NCI-H2107 treated with DMSO at 0.1 percent for 48 hours (cell line): ENCODE data around the gene TEPSIN.

Experiments used
- DNase-seq: peaks from one replicate; lab custom pipeline; 2025; ENCODE audit not compliant: unreplicated experiment; lab: John Stamatoyannopoulos, UW

The TEPSIN gene

DNA sequence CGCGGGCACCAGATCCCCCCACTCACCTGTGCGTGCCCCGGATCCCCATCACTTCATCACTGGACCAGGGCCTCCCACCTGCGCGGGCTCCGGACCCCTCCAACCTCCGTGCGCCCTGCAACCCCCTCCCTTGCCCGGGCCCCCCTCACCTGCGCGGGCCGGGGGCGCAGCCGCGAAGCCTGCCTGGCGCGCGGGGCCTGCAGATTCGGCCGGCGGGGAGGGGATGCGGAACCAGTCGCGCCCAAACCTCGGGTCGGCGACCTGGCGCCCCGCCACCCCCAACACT, 16.3 kb downstream of the TEPSIN start:
- no peak for DNase-seq

DNA sequence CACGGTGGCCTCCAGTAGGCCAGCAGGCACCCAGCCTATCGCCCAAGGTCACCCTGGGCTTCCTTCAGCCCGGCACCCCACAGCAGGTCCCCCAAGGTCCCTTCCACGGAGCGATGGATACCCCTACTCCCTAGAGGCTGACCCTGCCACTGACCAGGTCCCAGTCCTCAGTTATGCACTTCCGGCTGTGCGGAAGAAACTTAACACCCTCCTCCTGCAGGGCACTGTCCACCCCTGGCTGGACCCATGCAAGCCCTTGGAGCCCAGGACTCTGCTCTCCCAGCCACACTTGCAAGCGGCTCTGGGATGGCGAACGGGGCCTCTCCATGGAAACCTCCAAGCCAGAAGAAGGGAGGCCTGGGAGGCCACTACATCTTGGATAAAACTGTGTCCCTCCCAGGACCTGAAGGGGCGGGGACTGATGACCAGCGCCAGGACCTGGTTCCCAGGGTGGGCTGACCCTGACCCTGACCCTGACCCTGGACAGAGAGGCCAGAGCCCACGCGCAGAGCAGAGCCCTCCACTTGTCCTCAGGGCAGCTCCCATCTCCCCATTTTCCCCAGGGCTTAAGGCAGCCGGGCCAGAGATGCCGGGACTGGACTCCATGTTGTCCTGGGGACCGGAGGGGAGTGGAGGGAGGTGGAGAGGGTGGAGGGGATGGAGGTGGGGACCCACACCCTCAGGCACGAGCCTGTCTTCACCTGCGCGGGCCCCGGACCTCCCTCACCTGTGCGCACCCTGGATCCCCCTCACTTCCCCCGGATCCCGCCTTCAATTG, 16.8 kb downstream of the TEPSIN start:
- DNase-seq = no peak

GRCh38 chr17:81221371-81221841, 17.4 kb downstream of the TEPSIN start:
- no peak for DNase-seq

GRCh38 chr17:81219476-81220180, 19.2 kb downstream of the TEPSIN start:
- DNase-seq = no peak

DNA sequence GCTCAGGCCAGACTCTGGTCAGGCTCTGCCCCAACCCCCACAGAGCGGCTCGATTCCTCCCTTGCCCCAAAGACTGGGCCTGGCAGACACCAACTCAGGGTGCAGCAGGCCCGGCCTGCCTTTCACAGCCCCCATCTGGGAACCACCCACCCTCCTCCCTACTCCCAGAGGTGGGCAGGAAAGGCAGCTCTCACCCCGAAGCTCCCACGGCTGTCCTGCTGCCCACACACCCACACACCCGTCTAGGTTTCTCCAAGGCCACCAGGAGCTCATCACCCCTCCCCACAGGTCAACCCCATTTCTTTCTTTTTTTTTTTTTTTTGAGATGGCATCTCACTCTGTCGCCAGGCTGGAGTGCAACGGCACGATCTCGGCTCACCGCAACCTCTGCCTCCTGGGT, 19.9 kb downstream of the TEPSIN start:
- no peak for DNase-seq

DNA sequence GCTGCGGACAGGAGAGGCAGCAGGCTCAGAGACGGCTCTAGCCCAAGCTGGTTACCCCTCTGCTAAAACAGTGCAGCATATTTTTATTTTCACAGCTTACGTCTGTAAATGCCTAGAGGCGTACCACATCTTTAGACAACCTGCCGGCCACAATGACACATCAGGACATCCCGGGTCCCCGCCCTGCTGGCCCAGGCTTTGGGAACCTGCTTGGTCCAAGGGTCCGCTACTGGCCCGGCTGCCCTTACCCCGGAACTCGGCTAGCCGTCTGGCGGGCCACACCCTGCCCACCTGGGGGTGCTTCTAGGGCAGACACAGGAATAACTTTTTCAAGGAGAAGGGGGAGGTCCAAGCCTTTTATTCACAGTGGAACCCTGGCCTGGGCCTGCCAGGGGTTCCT, 20.4 kb downstream of the TEPSIN start:
- DNase-seq = no peak

- DNase-seq = no peak
These were observed 21.4 kb downstream of the TEPSIN start for GRCh38 chr17:81217491-81217890.

- no peak for DNase-seq
These were observed 24.9 kb downstream of the TEPSIN start for GRCh38 chr17:81213978-81214377.

DNA sequence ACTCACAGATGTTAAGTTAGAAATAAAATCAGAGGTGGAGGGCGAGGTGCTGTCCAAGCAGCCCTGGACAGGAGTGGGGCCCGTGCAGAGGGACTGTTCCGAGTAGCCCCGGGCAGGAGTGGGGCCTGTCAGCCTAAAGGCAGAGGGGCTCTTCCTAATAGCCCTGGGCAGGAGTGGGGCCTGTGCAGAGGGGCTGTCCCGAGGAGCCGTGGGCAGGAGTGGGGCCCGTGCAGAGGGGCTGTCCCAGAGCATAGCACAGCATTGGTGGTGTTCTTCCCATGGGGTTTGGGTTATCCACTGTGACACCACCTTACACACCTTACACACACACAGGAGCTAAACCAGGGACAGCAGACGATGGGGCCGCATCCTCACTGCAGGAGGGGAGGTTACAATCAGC, 26.5 kb downstream of the TEPSIN start:
- no peak for DNase-seq

- no peak for DNase-seq
These were observed 28.0 kb downstream of the TEPSIN start for GRCh38 chr17:81210868-81211267.

DNA sequence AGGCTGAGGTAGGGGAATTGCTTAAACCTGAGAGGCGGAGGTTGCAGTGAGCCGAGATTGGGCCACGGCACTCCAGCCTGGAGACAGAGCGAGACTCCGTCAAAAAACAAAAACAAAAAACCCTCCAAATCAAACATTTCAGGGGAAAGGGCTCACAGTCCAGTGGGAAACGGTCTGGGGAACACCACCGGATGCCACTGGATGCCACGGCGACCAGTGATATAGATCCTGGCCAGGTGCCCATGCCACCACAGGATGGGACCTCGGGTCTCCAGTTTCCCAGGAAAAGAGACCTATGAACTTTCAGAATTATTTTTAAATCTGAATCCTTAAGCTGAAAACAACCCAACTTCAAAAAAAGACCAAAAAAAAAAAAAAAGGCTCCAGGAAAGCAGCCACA, 28.4 kb downstream of the TEPSIN start:
- no peak for DNase-seq

- DNase-seq = no peak
These were observed 29.7 kb downstream of the TEPSIN start for GRCh38 chr17:81209141-81209540.

DNA sequence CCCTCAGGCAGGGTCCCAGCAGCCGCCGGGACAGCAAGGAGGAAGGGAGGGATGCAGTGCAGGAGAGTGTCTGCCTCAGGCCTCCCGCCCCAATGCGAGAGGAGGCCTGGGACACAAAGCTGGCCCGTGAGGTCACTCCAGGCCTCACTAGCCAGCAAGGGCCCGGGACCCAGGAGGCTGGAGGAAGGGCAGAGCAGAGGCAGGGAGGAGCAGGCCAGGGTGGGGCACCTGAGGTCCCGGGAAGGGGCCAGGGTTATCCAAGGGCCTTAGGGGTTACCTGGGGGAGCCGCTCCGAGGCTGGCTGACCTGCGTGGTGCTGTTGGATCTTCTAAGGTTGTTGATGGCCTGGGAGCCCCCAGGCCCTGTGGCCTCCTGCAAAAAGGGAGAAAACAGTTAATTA, 30.2 kb downstream of the TEPSIN start:
- no peak for DNase-seq

- DNase-seq = peak; percentile 24
These were observed 31.0 kb downstream of the TEPSIN start for GRCh38 chr17:81207610-81208581.

DNA sequence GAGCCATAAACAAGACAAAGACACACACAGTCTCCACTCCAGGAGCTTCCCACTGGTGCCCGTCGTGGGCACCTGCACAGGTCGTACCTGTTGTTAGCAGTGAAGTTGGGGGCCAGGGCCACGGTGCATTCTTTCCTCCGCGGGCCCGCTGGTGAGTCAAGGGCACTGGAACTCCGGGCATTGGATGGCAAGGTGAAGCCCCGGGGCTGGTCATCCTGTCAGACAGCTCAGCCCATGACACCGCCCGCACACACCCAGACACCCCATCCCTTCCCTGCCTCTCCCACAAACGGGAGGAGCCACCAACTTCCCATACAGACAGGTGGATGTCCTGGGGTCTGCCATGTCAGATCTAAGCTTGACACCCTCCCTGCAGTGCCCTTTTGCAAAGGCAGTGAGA, 32.2 kb downstream of the TEPSIN start:
- DNase-seq = no peak

GRCh38 chr17:81206166-81206565, 32.7 kb downstream of the TEPSIN start:
- DNase-seq = no peak

DNA sequence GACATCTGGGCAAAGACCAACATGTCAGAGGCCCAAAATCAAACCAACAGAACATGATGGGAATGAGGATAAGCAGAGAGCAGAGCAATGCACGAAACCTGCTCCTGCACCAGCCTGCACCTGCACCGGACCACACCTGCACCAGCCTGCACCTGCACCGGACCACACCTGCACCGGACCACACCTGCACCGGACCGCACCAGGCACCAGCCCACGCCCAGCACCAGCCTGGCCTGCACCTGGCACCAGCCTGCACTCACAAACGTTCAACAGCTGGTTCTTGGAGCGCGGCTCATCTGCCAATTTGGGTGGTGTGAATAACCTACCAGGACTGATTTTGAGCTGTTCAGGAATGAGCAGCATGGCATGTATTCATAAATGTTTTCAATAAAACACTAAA, 34.3 kb downstream of the TEPSIN start:
- no peak for DNase-seq

GRCh38 chr17:81203136-81203535, 35.7 kb downstream of the TEPSIN start:
- no peak for DNase-seq

DNA sequence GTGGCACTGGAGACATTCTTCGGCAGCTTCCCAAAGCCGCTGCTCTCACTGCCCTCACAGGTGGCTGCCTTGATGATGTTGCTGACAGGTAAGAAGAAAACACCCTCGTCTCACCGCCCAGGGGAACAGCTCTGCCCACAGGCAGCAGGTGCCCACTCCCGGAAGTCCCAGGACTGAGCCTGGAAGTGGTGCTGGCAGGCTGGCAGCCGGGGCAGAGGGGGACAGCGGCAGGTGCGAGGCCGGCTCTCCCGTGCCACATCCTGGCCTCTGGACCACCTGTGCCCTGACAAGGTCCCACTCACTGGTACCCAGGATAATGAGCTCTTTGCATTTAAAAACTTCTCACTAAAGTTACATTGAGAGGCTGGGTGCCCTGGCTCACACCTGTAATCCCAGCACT, 36.5 kb downstream of the TEPSIN start:
- DNase-seq = no peak

DNA sequence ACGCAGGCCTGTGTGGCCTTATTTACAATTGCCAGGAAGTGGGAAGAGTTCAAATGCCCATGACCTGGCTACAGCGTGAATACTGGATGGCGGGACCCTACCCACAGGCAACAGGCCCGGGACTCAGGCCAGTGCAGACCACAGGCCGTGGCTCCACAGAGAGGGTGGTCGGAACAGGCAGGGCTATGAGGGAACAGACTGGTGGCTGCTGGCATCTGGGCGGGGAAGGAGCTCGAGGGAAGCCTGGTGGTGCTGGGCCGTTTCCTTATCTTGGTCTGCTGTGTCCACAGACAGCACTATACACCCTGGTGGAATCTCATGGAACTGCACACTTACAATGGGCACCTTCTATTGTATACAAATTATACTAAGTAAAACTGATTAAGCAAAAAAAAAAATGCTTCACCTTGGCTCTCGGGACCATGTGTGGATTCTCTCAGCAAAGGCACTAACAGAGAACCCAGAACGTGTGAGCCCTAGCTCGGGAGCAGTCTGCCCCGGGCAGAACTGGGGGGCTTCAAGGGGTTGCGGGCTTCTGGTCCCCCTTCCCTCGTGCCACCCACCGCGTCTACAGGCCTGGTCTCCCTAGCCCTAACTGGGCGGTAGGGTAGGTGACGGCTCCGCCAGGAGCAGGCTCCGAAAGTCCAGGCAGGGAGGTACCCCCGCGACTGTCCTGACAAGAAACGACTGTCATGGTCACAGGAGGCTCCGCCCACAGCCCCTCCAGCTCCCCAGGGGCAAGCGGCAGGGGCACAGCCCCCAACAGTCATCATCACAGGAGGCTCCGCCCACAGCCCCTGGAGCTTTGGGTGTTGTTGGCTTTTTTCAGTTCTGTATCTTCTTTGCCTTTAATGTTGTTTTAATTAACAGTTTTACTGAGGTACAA, 37.9 kb downstream of the TEPSIN start:
- no peak for DNase-seq

- DNase-seq = no peak
These were observed 38.7 kb downstream of the TEPSIN start for GRCh38 chr17:81200201-81200600.
